Measurements from ENCODE around the gene APCDD1L. TPM values are rescaled to one million over a fixed set of nuclear protein-coding genes. Genes with fewer than 3 reads are reported as not detected.
"Not testable (repeated sequence)": the region's sequence is repeated elsewhere in the genome, so short reads cannot be mapped to it uniquely, and the experiment has no call there.

Gene APCDD1L
- polyA plus RNA-seq, 1 donor: 5.9 TPM

- DNase-seq (ENCODE audit: low read depth): no peak
Observed at GRCh38 chr20:58418949-58419748, 96.0 kb downstream of the APCDD1L start.

GRCh38 chr20:58417438-58417837 lies 97.8 kb downstream of the APCDD1L start:
- no peak for DNase-seq (ENCODE audit: low read depth)

DNA sequence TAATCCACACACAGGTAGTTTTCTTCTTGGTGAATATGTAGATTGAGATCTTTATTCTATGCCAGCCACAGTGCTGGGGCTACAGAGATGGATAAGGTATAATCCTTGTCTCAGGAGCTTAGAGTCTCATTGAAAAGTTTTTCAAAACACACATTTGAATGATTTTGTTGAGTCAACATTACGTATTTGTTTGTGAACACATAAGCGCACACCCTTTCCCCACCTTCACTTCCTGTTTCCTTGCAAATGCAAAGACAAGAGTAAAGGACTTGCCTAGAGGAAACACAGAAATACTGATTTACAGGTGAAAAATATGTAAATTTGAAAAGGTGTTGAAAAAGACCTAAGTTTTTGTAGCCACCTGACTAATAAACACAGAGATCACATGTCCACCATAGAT lies 98.4 kb downstream of the APCDD1L start:
- no peak for DNase-seq (ENCODE audit: low read depth)

GRCh38 chr20:58416057-58416456 lies 99.1 kb downstream of the APCDD1L start:
- no peak for DNase-seq (ENCODE audit: low read depth)

- DNase-seq (ENCODE audit: low read depth): not testable (repeated sequence)
Observed at GRCh38 chr20:58414786-58415185, 100.4 kb downstream of the APCDD1L start.

DNA sequence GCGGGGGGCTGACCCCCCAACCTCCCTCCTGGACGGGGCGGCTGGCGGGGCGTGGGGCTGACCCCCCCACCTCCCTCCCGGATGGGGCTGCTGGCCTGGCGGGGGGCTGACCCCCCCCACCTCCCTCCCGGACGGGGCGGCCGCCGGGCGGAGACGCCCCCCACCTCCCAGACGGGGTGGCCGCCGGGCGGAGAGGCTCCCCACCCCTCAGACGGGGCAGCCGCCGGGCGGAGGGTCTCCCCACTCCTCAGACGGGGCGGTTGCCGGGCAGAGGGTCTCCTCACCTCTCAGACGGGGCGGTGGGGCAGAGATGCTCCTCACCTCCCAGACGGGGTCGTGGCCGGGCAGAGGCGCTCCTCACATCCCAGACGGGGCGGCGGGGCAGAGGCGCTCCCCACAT lies 101.0 kb downstream of the APCDD1L start:
- not testable (repeated sequence) for DNase-seq (ENCODE audit: low read depth)

Other genes starting within 250 kb of the APCDD1L start
- gene RAB22A, start 205.7 kb downstream of the APCDD1L start, polyA plus RNA-seq (ENCODE audit: insufficient read length): 14.5 TPM
- 54.6 TPM for gene VAPB, start 126.2 kb downstream of the APCDD1L start, polyA plus RNA-seq (ENCODE audit: insufficient read length)
- 67.1 TPM for gene STX16, start 135.9 kb upstream of the APCDD1L start, polyA plus RNA-seq (ENCODE audit: insufficient read length)
- gene NPEPL1, start 177.4 kb upstream of the APCDD1L start, polyA plus RNA-seq (ENCODE audit: insufficient read length): 42.3 TPM